Calu3 (cell line): ENCODE results near the gene NPW. TPM values are rescaled to one million over a fixed set of nuclear protein-coding genes. Genes with fewer than 3 reads are reported as not detected.

Experiments used
- BruUV-seq: library from RNA; stranded (reverse); fragments of 400-500 nt; replicated peaks from 2 replicates; lab custom pipeline; 2021; lab: Mats Ljungman, UMichigan
- CTCF ChIA-PET: fragments of 300-600 bp; sonication (Branson Sonifier 250); formaldehyde crosslinking; loops from one replicate; lab custom pipeline; 2022; ENCODE audit warnings: antibody characterized with exemption; lab: Charles Lee
- DNase-seq: peaks from one replicate; pipeline ENCODE4 v3.0.0; 2022
- H3K27ac Mint-ChIP-seq: one replicate; pipeline ENCODE4 v1.8.0; 2022; ENCODE audit warnings: mixed read lengths; ENCODE audit not compliant: unreplicated experiment
- H3K27me3 Mint-ChIP-seq: one replicate; pipeline ENCODE4 v1.8.0; 2022; ENCODE audit warnings: mixed read lengths; ENCODE audit not compliant: unreplicated experiment
- H3K36me3 Mint-ChIP-seq: one replicate; pipeline ENCODE4 v1.8.0; 2022; ENCODE audit warnings: mild to moderate bottlenecking, moderate library complexity, mixed read lengths; ENCODE audit not compliant: insufficient read depth, unreplicated experiment
- H3K4me1 Mint-ChIP-seq: one replicate; pipeline ENCODE4 v1.8.0; 2022; ENCODE audit warnings: mild to moderate bottlenecking, low read depth, mixed read lengths; ENCODE audit not compliant: unreplicated experiment
- H3K4me3 Mint-ChIP-seq: one replicate; pipeline ENCODE4 v1.8.0; 2022; ENCODE audit warnings: mild to moderate bottlenecking, low read depth, moderate library complexity, mixed read lengths; ENCODE audit not compliant: unreplicated experiment
- H3K9me3 Mint-ChIP-seq: one replicate; pipeline ENCODE4 v1.8.0; 2022; ENCODE audit warnings: low read depth, mixed read lengths; ENCODE audit not compliant: unreplicated experiment
- intact Hi-C: fragments of 100-400 bp; cut with micrococcal nuclease; formaldehyde crosslinking; loops from one replicate; pipeline ENCODE4 v1.10.0; 2022; ENCODE audit not compliant: unreplicated experiment
- total RNA-seq: library from RNA; stranded (reverse); gene quantifications from 2 replicates; pipeline ENCODE4 v1.2.3, GENCODE V29; 2022
- TF ChIP-seq, protein P1 (sequence below): fragments of 200-600 bp; IDR thresholded peaks from one replicate; pipeline ENCODE4 v1.8.0; 2022; ENCODE audit warnings: antibody characterized with exemption; ENCODE audit not compliant: unreplicated experiment

The NPW gene
- total RNA-seq, 1 experiment from 2014 or later = 1.5 TPM

DNA sequence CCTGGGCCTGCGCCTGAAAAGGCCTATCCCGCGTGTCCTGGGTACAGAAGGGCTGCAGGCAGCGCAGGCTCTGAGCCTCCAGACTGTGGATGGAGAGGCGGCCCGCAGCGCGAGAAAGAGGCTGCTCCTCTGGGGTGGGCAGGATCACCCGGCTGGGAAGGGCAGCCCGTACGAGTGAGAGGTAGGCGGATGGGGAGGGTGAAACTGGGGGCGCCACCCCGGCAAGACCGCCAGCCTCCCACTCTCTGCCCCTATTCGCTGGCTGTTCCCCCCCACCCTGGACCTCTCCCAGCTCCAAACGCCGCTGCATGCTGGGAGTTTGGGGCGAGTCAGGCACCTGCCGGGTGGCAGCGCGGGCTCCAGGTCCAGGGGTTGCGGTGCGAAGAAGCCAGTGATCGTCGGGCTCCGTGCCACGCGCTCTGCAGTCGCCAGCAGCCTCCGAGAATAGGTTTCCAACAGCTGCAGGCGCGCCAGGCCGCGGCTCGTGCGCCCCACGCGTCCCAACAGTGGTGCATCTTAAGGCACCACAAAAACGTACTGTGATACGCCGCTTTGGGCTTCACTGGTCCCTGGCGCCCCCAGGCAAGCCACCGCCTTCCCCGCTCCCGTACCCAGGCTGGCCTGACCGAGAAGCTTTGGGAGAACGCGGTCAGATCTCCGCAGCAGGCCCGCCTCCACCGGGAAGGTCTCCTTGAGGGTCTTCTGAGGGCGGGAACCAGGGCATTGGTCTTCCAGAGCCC lies 39.4 kb upstream of the NPW start:
- Mint-ChIP-seq H3K27ac (peak overlapping the region; percentile 87), H3K9me3 (no peaks in the 10 kb centered on the region), H3K27me3 (no peaks in the 10 kb centered on the region), H3K36me3 (peaks cover 91% of the 10 kb centered on the region), H3K4me1 (peaks cover 31% of the 10 kb centered on the region), H3K4me3 (peak overlapping the region; percentile 87)
- TF ChIP-seq, protein P1, sequence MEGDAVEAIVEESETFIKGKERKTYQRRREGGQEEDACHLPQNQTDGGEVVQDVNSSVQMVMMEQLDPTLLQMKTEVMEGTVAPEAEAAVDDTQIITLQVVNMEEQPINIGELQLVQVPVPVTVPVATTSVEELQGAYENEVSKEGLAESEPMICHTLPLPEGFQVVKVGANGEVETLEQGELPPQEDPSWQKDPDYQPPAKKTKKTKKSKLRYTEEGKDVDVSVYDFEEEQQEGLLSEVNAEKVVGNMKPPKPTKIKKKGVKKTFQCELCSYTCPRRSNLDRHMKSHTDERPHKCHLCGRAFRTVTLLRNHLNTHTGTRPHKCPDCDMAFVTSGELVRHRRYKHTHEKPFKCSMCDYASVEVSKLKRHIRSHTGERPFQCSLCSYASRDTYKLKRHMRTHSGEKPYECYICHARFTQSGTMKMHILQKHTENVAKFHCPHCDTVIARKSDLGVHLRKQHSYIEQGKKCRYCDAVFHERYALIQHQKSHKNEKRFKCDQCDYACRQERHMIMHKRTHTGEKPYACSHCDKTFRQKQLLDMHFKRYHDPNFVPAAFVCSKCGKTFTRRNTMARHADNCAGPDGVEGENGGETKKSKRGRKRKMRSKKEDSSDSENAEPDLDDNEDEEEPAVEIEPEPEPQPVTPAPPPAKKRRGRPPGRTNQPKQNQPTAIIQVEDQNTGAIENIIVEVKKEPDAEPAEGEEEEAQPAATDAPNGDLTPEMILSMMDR = no peak
- intact Hi-C loops = no loop called here
- BruUV-seq = no TSS peak
- CTCF ChIA-PET = no interaction called here
- DNase-seq = no peak

DNA sequence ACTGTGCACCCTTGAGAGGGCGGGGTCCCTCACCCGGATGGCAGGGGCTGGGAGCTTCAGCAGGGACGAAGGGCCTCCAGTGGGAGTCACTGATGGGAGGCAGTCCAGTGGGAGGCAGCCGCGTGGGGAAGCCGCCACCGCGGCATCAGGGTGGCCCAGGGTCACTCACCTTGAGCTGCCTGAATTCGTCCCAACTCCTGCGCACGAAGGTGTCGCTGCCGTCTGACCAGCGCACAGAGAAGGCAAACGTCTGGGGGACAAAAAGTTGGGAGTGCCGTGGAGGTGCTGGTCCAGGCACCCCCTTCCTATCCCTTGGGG lies 38.9 kb upstream of the NPW start:
- peak overlapping the region; percentile 87 for H3K4me3 Mint-ChIP-seq
- H3K27me3 Mint-ChIP-seq = no peaks in the 10 kb centered on the region
- peak overlapping the region; percentile 87 for H3K27ac Mint-ChIP-seq
- TF ChIP-seq, protein P1 = no peak
- intact Hi-C loops = no loop called here
- peaks cover 92% of the 10 kb centered on the region for H3K36me3 Mint-ChIP-seq
- H3K9me3 Mint-ChIP-seq = no peaks in the 10 kb centered on the region
- no peak for DNase-seq
- H3K4me1 Mint-ChIP-seq = peaks cover 31% of the 10 kb centered on the region
- TSS peak; percentile 67 for BruUV-seq
- CTCF ChIA-PET = no interaction called here

DNA sequence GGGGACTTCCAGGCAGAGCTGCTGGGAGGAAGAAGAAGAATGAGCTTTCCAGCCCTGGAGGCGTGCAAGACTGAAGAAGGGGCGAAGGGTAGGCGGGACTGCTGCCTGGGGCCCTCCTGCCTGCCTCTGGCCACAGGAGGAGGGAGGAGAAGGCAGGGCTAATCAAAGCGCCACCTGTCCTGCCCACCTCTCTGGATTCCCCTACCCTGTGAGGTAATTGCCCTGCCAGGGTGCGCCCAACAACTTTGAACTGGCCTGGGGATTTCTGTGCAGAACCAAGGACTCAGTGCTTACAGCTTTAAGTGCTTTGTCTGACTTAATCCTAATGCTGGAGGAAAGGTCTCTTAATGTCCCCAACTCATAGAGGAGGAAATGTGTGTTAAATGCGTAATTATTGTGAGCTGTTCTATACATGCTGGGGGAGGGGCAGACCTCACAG lies 38.2 kb upstream of the NPW start, which contains the start of gene NOXO1:
Gene NOXO1, minus strand, starts transcription at position 72 of the 439 bp plus-strand sequence. CDS start 290 bp downstream, outside the sequence.
- Mint-ChIP-seq H3K27ac (peak within 1 kb of the TSS; percentile 87), H3K4me1 (peaks cover 31% of the 10 kb centered on the region), H3K36me3 (peaks cover 89% of the 10 kb centered on the region), H3K9me3 (no peaks in the 10 kb centered on the region), H3K4me3 (peak within 1 kb of the TSS; percentile 87), H3K27me3 (no peaks in the 10 kb centered on the region)
- intact Hi-C loops = no loop called here
- TF ChIP-seq, protein P1 = no peak
- peak; percentile 61 for DNase-seq
- no TSS peak for BruUV-seq
- CTCF ChIA-PET = interaction anchor here (0.9 to 1.0 kb wide), 3 partner anchors 17 to 159 kb away, joined by 3 to 5 read pairs (median 5); partner anchors contain the start of gene RPS2

DNA sequence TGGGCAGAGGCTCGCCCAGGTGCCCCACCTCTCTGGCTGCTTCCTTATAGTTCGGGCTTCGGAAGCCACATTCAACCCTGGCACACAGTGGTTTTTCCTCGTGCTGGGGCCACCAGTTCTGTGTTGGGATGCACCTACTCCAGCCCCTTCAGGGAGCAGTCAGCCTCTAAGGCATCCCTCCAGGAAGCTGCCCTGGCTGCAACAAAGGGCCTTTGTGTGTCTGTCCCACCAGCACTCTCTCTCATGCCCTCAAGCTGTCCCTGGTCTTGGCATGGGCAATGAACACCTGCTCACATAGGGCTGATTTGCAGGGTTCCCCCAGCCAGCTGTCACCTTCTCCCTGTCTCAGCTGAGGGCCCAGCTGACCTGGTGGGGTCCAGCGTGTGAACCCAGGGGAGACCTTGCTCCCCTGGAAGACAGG lies 37.6 kb upstream of the NPW start:
- Mint-ChIP-seq H3K4me3 (peak overlapping the region; percentile 87), H3K4me1 (peaks cover 31% of the 10 kb centered on the region), H3K27ac (peak overlapping the region; percentile 87), H3K9me3 (no peaks in the 10 kb centered on the region), H3K36me3 (peaks cover 94% of the 10 kb centered on the region), H3K27me3 (no peaks in the 10 kb centered on the region)
- peak; percentile 91 for DNase-seq
- no TSS peak for BruUV-seq
- intact Hi-C loops = no loop called here
- CTCF ChIA-PET = interaction anchor here (0.5 to 1.0 kb wide), 4 partner anchors 17 to 569 kb away, joined by 3 to 6 read pairs (median 5); partner anchors contain the start of gene RPS2
- TF ChIP-seq, protein P1 = no peak
